SKM-1 (cell line): ENCODE data around the gene KRTAP10-7.
A peak's percentile ranks its signal among the peaks of the same experiment; 100 is the strongest.
"Not testable (repeated sequence)": the region's sequence is repeated elsewhere in the genome, so short reads cannot be mapped to it uniquely, and the experiment has no call there.

Source experiments
- DNase-seq: peaks from one replicate; lab custom pipeline; 2025; ENCODE audit not compliant: unreplicated experiment; lab: John Stamatoyannopoulos, UW

The KRTAP10-7 gene

GRCh38 chr21:44610157-44610843 is 9.9 kb downstream of the KRTAP10-7 start:
- not testable (repeated sequence) for DNase-seq

- no peak for DNase-seq
These were observed 11.2 kb downstream of the KRTAP10-7 start for GRCh38 chr21:44611551-44611950.

GRCh38 chr21:44612029-44612486 is 11.7 kb downstream of the KRTAP10-7 start, which contains the start of gene KRTAP10-8:
KRTAP10-8 (plus strand) TSS chr21:44612079; CDS start chr21:44612101, 22 bp downstream.
- DNase-seq = no peak

- DNase-seq = no peak
These were observed 12.4 kb downstream of the KRTAP10-7 start for GRCh38 chr21:44612669-44613229.

GRCh38 chr21:44613386-44614155 is 13.2 kb downstream of the KRTAP10-7 start:
- DNase-seq = no peak

- DNase-seq = no peak
These were observed 13.8 kb downstream of the KRTAP10-7 start for GRCh38 chr21:44614161-44614631.

GRCh38 chr21:44614961-44615391 is 14.6 kb downstream of the KRTAP10-7 start:
- DNase-seq = no peak

GRCh38 chr21:44615466-44615865 is 15.1 kb downstream of the KRTAP10-7 start:
- no peak for DNase-seq

GRCh38 chr21:44615911-44616590 is 15.7 kb downstream of the KRTAP10-7 start:
- DNase-seq = no peak

- DNase-seq = no peak
These were observed 16.2 kb downstream of the KRTAP10-7 start for GRCh38 chr21:44616591-44616926.

- DNase-seq = no peak
These were observed 16.7 kb downstream of the KRTAP10-7 start for GRCh38 chr21:44617071-44617501.

GRCh38 chr21:44618504-44618903 is 18.1 kb downstream of the KRTAP10-7 start:
- peak; percentile 21 for DNase-seq

- DNase-seq = no peak
These were observed 18.5 kb downstream of the KRTAP10-7 start for GRCh38 chr21:44618909-44619308.

GRCh38 chr21:44619886-44620285 is 19.5 kb downstream of the KRTAP10-7 start:
- DNase-seq = no peak

GRCh38 chr21:44623575-44623974 is 23.2 kb downstream of the KRTAP10-7 start:
- DNase-seq = no peak

- DNase-seq = no peak
These were observed 25.4 kb downstream of the KRTAP10-7 start for GRCh38 chr21:44625756-44626155.

- DNase-seq = no peak
These were observed 25.9 kb downstream of the KRTAP10-7 start for GRCh38 chr21:44626262-44626661.

GRCh38 chr21:44626673-44627143 is 26.3 kb downstream of the KRTAP10-7 start, which contains the start of gene KRTAP10-9:
KRTAP10-9 (plus strand) TSS chr21:44627093; CDS start chr21:44627172, 79 bp downstream.
- no peak for DNase-seq

GRCh38 chr21:44627181-44627822 is 26.9 kb downstream of the KRTAP10-7 start:
- DNase-seq = not testable (repeated sequence)

- DNase-seq = not testable (repeated sequence)
These were observed 27.4 kb downstream of the KRTAP10-7 start for GRCh38 chr21:44627831-44628233.
